Suppressor macrophage treated with lipopolysaccharide for 4 hours (primary cell): Measurements from ENCODE around the gene LARP1.

ENCODE experiments used
- DNase-seq: peaks from one replicate; pipeline ENCODE4 v3.0.0-alpha.2; 2020

LARP1 gene

DNA sequence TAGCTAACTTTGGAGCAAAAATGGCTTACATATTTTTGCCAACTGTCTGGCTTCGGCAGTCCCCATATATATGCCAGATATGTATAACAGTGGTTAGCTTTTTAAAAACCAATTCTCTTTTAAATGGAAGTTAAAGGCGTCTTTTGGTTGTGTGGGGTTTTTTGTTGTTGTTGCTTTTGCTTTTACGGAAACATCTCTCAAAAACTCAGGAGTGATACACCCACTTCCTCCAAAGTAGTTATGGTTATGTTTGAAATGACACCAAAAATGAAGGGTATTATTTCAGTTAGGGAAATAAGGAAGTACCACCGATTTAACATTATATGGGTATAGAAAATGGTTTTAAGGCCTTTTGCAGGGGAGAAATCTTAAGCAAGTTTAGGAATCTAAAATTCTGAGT, 105.6 kb downstream of the LARP1 start:
- DNase-seq = peak; percentile 47

DNA sequence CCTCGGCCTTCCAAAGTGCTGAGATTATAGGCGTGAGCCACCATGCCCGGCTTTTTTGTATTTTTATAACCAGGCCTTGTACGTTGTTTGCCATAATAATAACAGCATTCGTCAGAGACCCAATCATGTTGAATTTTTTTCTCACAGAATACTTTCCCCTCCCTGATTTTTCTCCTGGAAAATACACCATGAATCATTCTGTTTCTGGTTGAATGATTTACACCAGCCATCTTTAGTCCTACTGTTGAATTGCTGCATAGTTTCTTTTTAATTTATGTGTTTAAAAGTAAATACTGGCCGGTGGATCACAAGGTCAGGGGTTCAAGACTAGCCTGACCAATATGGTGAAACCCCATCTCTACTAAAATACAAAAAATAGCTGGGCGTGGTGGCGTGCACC, 106.8 kb downstream of the LARP1 start:
- no peak for DNase-seq

GRCh38 chr5:154862766-154863165, 107.6 kb downstream of the LARP1 start:
- DNase-seq = peak; percentile 41

- no peak for DNase-seq
These were observed 108.3 kb downstream of the LARP1 start for GRCh38 chr5:154863291-154864080.

GRCh38 chr5:154865466-154866184, 110.4 kb downstream of the LARP1 start:
- no peak for DNase-seq

GRCh38 chr5:154866841-154867240, 111.7 kb downstream of the LARP1 start:
- DNase-seq = no peak
